Kidney capillary endothelial cell (primary cell): ENCODE data around the gene L3MBTL4.

ENCODE experiments used
- DNase-seq: peaks from one replicate; pipeline ENCODE4 v3.0.0-alpha.2; 2018; ENCODE audit warnings: low spot score

The L3MBTL4 gene

DNA sequence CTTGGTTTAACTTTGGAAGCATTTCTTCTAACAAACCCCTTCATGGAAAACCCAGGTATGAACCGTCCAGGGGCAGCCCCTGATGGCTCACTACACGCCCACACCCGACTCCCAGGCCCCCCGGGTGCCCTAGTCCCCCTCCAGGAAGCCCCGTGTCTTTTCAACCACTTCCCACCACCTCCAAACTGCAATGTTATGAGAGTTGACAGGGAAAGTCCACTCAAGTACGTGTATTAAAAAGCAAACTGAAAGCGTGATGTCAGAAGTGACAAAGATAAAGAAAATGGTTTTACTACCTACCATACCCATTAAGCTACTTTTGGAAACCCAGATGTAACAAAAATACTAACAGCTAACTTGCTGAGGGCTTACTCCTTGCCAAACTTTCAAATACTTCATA, 51.5 kb downstream of the L3MBTL4 start:
- DNase-seq: no peak

DNA sequence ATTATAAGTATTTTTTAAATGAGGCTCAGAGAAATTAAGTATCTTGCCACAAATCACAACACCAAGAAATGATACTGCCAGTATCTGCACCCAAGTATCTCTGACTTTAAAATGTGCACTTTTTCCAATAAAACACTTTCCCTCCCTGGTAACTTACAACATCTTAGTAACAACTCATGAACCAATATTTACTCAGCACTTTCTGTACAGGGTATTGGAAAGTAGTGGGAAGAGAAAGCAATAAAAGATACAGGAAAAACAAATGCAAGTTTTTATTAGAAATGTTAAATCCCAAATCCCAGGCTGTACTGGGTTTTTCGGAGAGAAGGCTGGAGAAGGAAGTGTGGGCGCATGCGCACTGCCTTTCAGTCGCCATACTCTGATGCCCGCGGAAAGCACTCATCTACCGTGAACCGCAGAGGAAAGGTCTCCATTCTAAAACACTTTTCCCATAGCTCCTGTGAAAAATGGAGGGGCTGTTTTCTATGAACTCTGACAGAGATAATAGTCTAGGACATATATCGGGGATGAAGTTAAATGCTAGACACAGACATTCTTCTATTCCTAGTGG, 52.1 kb downstream of the L3MBTL4 start:
- DNase-seq: no peak

DNA sequence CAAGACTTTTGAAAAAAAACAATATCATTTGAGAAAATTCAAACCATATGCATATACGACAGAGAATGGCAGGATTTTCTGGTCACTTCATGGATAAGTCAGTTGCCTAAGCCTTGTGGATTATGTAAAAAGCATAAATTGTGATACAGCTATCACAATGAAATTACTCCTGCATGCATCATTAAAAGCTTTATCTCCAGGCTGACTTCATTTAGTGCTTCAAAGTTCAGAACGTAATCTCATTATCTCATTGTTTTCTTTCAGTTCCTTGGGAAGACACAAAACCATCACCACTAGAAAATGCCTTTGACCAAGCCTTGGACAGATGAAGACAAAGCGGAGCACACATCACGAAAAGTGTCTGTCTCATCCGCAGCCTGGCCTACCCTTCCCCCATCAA, 57.0 kb downstream of the L3MBTL4 start:
- no peak for DNase-seq

DNA sequence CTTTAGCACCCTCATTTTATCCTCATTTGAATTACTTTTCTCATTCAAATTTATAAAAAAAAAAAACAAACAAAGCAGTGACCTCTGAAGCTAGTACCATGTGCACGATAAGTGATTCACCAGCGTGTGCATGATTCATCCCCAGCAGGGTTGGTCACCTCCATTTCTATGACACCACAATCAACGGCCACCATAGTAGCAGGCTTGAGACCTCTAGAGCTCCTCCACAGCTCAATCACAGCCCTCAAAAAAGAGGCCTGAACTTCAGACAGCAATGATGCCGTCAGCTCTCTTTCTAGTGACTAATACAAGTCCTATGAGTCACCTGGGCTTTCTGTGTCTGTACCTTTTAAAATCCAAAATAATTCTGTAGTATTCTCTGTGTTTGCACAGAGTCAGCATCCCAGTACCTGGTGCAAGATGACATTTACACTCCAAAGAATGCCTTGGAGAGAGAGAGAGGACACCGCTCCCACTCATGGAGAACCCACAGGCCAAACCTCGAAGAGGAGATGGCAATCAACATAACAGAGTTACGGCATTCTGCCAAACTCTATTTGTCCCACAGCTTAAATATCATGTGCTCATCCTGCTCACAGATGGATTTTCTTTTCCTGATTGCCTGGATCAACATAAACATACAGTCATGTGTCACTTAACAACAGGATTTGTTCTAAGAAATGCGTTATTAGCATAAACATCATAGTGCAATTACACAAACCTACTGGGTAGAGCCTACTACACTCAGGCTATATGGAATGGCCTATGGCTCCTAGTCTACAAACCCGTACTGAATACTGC, 58.7 kb downstream of the L3MBTL4 start:
- no peak for DNase-seq

DNA sequence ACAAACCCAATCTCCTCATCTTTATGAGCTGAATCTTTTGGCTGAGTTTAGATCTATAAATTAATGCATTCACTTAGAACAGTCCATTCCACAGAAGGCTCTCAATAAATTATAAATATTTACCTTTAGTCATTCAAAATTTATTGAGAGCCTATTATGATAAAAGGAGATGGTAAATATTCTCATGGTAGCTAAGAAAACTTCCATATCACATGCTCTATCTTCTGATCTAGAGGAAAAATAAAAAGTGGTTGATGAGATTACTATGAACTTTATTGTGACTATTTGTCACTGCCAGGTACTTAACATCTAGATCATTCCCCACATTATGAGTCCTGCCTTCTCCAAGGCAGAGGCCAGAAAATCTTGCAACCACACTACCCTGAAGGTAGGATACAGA, 62.4 kb downstream of the L3MBTL4 start:
- DNase-seq: no peak

DNA sequence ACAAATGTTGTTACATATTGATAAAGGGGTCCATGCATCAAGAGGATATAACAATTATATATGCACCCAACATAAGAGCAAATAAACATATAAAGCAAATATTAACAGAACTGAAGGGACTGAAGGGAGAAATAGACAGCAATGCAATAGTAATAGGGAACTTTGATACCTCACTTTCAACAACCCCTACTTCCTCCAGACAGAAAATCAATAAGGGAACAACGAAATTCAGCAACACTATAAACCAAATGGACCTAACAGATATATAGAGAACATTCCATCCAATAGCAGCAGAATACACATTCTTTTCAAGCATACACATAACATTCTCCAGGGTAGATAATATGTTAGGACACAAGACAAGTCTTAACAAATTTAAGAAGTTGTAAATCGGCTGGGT, 71.7 kb downstream of the L3MBTL4 start:
- no peak for DNase-seq

DNA sequence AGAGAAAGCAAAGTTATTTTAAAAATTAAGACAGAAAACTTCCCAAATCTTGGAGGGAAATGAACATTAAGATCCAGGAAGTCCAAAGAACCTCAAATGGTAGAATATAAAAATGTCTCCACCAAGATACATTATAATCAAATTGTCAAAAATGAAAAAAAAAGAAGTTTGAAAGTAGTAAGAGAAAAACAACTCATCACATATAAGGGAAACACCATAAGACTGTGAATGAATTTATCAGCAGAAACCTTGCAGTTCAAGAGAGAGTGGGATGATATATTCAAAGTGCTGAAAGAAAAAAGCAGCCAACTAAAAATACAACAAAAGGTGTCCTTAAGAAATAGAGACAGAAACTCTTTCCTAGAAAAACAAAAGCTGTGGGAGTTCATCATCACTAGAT, 73.0 kb downstream of the L3MBTL4 start:
- no peak for DNase-seq

DNA sequence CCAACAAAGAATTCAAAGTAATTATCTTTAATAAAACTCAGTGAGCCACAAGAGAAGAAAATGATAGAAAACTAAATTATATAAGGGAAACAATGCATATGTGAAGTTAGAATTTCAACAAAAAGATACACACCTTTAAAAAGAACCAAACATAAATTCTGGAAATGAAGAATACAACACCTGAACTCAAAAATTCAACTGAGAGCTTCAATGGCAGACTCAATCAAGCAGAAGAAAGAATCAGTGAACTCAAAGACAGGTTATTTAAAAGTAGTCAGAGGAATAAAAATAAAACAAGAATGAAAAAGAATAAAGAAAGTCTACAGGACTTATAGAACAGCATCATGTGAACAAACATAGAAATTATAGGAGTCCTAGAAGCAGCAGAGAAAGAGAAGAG, 73.4 kb downstream of the L3MBTL4 start:
- no peak for DNase-seq

DNA sequence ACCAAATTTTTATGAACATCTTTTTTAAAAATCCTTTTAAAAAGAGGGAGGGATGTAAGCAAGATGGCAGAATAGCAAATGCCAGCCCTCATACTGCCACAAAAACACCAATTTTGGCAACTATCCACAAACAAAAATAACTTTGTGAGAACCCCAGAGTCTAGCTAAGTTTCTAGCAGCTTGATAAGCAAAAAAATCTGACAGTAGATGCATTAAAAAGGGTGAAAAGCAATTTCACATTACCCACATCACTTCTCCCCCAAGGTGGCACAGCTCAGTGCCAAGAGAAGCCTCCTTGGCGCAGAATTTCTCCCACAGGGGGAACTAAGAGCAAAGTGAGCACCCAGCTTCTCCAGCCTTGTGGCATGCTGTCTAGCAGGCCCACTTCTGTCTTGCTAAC, 74.6 kb downstream of the L3MBTL4 start:
- no peak for DNase-seq

DNA sequence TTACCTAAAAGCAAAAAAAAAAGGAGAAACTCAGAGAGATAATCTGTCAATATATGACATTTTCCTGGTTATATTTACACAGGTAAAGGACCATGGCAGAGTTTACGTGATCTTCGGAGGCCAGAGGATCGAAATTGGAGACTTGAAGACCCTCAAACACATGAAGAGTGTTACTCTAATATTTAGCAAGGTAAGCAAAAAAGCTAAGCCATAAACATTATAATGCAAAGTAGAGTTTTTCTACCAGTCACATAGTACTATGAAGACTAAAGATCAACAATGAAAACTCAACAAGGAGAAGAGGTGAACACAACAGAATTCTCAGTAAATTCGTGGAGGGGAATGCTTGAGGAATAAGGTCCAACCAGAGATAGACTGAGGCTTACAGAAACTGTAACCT, 78.5 kb downstream of the L3MBTL4 start:
- no peak for DNase-seq

DNA sequence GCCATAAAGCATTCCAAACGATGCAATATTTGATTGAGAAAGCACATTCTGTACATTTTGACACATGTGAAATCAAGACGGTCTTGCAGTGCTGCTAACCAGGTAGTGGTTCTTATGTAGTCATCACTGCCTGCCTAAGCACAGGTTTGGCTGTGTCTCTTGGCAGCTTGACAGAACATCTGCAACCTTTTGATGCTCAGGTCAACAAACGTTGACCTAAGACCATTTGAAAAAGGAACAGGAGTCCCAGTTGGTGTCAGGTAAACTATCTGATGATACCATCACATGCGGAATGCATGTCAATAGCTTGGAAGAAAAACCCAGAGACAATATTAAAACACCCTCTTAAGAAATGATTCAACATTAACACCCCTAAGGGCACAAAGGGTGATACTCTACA, 80.7 kb downstream of the L3MBTL4 start:
- no peak for DNase-seq

DNA sequence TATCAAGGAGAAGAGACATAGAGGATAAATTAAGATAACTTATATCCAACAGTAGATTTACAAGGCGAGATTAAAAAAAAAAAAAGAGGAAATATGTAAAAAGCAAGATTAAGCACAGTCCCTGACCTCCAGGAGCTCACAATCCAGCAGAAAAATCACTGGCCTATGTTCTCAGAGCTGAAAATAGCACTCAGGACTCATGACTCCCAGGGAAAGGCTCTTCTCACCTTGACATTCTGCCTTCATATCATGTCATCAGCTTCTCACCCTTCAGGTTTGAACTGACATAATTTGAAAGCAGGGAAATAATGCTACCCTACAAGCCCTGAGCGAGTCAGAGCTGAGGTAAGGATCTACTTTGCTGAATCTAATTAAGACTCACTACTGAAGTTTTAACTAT, 82.8 kb downstream of the L3MBTL4 start:
- DNase-seq: no peak

DNA sequence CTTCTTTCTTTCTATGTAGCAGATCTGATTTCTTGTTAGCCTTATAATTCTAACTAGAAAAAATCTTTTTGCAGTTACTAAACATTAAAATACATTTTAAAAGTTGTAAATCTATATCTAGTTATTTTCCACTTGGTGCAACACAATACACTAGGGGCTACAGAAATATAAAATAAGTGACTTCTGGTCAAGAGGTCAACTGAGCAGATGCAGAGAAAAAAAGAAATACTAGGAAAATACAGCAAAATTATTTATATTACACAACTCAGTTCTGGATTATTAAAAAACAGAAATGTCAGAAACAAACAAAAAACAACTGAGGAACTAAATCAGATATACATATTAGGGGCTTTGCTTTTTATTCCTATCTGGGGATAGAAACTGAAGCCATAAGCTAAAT, 83.9 kb downstream of the L3MBTL4 start:
- no peak for DNase-seq

DNA sequence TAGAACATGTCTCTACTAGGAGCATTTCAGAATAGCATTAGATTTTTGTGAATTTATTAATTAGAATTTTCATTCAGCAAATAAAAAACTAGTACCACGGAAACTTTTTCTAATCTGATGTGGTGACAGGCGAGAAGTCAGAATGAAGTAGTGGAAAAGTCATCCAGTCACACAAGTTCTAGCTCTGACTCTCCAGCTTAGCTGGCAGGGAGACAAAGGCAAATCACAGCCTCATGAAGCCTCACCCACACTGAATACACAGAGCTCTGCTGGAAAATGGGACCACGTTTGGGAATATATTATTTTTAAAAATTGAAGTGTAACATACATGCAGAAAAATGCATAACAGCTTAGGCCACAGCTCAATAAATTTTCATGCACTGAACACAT, 86.1 kb downstream of the L3MBTL4 start:
- no peak for DNase-seq

DNA sequence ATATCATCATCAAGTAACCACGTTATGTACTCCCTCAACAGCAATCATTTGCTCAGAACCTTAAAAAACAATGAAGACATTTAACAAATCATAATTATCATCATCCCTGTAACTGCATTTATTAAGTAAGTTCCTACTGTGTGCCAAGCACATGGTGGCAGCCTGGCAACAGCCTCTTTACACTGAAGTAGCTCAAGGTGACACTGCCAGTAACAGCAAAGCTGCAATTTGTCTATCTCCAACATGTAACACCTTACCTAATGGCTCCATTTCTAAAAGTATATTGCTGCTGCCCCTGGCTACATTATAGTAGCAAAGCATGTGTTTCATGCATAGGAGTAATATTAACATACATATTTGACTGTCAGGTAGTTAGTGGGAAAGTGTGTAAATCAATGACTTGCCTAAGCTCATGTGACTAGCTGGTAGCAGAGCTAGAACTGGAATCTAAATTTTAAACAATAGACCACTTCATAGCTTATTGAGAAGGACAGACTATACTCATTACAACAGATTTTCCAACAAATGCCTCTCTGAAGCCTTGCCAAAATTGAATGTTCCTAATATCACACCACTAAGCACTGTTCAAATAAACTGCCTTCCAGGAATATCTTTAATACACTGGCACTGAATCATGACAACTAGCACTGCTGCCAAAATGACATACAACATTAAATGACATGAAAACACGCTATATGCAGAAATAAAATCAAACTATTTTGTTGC, 86.7 kb downstream of the L3MBTL4 start:
- DNase-seq: no peak

DNA sequence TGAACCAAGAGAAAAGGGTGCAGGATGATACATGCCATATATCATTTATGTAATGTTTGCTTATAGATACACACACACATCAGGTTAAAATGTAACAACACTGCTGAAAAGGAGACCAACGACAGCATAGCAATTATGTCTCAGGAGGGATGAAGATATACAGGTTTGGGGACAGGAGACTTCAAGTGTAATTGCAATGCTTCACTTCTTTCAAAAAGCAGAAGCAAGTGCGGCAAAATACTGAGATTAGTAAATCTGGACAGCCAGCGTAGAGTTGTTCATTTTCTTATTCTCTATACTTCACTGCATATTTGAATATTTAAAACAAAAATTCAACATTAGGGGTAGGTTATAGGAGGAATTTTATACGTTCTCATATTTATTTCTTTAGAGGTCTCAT, 87.2 kb downstream of the L3MBTL4 start:
- no peak for DNase-seq

DNA sequence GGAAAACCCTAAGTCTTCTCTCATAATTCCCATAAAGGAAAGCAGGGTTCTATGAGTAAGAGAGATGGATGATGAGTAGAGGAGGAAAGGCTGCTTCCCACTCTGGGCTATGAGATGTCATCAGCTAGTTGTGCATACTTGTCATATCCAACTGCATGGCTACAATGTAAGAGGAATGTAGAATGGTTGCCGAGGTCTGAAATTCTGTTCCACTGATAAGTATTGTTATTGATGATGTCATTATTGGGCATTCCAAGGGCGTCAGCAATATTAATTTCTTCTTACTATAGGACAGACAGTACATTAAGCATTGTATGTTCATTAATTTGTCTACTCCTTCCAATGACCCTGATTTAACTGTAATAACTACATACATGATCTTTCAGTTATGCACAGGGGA, 88.1 kb downstream of the L3MBTL4 start:
- DNase-seq: no peak

DNA sequence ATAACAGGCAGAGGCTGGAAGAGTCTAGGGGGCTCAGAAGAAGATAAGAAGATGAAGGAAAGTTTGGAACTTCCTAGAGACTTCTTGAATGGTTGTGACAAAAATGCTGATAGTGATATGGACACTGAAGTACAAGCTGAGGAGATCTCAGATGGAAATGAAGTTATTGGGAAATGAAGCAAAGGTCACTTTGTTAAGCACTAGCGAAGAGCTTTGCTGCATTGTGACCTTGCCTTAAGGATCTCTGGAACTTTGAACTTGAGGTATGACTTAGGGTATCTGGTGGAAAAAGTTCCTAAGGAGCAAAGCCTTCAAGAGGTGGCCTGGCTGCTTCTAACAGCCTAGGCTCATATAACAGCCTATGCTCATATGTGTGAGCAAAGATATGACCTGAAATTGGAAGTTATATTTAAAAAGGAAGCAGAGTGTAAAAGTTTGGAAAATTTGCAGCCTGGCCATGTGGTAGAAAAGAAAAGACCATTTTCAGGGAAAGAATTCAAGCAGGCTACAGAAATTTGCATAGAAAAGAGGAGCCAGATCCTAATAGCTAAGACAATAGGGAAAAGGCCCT, 91.3 kb downstream of the L3MBTL4 start:
- no peak for DNase-seq

DNA sequence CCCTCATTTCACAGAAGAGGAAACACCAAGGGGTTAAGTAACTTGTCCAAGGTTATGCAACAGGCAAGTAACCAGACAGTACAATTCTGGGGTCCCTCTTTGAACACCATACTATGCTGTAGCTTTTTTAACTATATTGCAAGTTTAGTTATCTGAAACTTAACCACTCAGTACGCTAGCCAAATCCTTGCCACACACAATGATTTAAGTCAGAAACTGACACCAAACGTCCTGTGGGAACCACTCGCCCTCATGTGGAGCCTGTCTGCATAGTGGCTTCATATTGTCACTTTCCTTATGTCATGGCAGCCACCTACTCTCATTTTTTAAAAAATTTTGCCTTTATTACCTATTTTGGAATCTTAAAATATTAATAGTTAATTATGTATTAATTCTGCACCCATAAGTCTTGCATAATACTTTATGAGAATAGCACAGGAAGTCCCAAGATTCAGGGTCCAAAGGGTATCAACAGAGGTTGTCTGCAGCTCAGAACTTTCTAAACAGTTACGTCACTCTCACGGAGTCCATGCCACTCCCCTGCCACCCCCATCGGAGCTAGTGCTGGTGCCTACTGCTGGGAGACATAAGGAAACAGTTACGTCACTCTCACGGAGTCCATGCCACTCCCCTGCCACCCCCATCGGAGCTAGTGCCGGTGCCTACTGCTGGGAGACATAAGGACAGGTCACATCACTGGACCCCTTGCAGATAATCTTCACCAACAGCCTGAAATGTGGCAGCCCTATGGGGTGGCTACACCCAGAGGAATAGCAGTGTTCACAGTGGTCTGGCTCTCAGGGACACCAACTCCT, 99.0 kb downstream of the L3MBTL4 start:
- DNase-seq: no peak

DNA sequence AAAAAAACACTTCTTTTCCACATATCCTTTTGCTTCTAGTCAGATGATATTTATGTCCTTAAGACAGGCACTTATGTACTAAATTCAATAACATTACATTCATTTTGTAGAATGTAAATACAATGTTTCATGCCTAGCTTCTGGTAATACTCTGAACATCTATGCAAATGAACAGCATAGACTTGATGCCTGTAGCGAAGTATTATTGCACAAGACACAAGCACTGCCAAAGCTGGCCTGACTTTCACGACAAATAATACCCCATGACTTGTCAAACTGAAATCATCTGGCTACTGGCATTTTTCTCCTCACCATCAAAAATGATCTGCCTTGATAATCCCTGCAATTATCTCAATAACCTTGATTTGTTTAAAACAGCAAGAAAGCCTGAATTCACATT, 101.3 kb downstream of the L3MBTL4 start:
- no peak for DNase-seq

DNA sequence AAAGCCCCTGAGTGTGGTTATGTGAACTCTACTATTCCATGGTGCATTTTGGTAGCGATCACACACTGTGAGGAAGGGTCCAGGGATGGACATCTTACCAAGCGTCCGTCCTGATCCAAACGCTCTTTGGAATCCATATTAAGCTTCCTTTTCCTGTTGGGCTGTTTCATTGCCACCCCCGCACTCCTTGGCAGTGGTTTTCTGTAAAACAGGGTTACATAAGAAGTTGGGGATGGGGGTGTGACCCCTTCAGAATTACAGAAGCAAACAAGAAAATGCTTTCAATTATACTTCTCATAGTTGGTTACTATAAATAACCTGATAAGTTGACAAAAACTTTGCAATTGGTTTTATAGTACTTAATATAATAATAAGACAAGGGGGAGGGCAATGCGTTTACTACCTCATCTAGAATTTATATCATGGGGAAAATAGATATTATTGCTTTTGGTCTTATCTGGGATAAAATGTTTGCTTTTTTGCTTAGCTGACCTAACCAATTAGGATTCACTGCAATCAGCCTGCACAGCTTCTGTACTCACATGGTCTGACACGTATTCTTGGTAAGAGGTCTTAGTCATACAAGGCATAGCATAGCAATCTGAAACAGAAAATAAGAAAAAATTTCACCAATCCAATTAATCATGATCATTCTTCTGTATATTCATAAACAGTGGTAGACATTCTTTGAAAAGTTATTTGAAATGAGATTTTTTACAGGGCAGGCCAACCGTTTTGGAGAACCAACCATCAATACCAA, 103.1 kb downstream of the L3MBTL4 start:
- no peak for DNase-seq

DNA sequence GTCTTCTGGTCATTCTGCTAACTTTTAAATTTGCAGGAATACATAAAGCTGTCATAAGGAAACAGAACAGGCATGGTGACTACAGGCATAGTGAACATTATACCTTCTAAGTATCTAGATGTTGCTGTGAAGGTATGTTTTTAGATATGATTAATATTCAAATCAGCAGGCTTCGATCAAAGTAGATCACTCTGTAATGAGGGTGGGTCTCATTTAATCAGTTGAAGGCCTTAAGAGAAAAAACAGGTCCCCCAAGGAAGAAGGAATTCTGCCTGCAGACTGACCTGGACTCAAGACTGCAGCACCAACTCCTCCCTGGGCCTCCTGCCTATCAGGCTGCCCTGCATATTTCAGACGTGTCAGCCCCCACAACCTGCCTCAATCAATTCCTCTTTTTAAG, 104.0 kb downstream of the L3MBTL4 start:
- DNase-seq: no peak
